Activated CD8-positive, alpha-beta memory T cell treated with anti-CD3 and anti-CD28 coated beads, Interleukin-2, amount 50 U/mL, for 4 hours (primary cell): ENCODE measurements around the gene PHGDH.

ENCODE experiments used
- DNase-seq: peaks from one replicate; pipeline ENCODE4 v3.0.0-alpha.2; 2020

PHGDH gene

DNA sequence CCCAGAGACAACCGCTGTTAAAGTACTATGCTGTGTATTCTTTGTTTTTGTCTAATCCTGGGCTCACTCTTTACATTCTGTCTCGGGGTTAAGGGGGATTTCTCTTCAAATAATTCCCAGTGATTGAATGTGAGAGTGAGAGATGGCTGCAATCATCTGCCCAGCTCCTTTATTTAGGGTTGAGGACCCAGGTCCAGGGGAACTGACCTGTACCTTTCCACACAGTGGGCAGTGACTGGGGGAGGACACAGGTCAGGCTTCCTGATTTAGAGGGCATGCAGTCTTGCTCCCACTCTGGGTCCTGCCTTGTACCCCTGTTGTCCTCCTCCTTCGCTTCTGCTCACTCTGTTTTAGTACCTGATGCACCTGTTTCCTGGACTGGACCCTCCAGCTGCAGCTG lies 22.0 kb downstream of the PHGDH start:
- DNase-seq, result no peak

DNA sequence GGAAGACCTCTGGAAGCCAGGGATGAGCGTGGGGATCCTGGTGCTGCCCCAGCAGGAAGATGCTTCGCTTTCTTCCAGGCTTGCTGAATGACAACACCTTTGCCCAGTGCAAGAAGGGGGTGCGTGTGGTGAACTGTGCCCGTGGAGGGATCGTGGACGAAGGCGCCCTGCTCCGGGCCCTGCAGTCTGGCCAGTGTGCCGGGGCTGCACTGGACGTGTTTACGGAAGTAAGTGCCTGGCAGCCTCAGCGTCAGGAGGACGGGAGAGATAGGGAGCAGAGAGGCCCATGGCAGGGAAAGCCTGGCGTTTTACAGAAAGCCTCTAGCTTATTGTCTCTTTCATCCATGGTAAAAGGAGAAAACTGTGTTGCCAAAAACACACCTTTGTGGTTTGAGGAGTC lies 23.5 kb downstream of the PHGDH start:
- no peak for DNase-seq

DNA sequence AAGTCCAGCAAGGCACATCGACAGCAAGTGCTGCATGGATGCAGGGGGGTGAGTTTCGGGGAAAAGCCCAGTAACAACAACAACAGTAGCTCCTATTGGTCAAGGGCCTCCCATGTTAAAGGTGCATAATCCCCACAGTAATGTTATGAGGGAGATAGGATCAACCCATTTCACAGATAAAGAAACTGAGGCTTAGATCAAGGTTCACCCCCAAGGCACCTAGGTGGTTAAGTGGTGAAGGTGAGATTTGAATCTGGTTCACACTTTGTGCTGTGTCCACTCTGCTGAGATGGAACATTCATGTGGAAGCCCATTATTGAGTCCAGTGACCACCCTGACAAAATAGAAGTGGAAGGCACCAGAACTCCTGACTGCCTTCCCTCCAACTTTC lies 24.9 kb downstream of the PHGDH start:
- no peak for DNase-seq

DNA sequence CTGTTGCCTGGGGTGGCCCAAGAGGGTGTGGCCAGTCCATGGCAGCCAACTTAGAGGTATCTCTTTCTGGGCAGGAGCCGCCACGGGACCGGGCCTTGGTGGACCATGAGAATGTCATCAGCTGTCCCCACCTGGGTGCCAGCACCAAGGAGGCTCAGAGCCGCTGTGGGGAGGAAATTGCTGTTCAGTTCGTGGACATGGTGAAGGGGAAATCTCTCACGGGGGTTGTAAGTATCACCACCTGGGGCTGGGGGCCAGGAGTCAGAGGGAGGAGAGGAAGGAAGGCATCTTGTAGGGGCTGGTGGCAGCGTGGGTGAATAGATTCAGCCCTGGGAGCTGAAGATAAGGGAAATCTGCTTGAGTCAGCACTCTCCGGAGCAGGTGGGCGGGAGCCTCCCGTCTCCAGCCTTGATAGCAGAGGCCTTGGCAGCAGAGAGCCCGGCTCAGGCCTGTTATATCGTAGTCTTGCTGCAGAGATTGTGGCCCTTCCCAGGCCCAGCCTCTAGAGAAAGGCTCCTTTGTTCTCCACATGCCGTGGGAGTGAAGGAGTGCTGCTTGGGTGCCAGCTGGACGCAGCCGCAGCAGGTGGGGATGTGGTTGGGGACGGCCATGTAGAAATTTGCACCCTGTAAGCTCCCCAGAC lies 25.4 kb downstream of the PHGDH start:
- DNase-seq, result no peak

DNA sequence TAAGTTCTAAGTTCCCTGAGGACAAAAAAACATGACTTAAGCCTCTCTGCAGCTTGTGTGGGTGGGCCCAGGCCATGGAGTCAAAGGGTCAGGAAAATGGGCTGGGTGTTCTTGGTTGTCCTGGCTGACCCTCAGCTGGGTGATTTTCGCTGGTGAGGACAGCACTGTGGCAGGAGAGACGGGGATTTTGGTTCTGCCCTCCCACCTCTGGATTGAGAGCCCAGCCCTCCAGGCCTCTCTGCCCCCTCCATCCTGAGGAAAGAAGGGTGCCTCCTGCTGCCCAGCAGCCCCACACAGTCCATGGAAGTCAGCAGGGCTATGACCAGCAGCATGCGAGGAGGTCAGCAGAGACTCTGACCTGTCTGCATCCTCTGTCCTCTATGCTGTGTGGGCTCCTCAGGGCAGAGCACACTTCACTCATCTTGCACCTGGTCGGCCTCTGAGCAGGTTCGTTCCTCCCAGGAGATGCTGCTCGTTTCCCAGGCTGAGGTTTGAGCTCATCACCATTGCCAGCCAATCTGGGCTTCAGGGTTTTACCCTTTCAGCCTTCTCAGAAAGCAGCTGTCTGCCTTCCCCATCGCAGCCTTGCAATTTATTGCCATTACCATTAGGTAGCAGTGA lies 26.5 kb downstream of the PHGDH start:
- DNase-seq, result no peak

DNA sequence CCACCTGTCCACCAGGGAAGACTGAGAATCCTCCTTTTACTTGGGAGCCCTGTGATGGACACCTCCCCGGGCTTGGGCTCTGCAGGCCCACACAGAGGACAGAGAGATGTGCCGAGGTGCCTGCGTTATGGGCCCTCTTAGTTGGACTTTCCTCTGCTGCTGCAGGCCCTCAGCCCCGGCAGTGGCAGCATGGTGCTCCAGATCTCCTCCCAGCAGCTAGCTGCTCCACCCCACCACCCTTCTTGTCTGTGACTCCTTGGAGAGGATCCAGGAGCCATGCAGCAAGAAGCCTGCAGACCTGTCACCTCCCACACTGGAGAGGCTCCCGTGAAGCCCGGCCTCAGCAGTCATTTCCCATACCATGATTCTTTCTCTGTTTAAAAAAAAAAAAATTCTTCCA lies 27.4 kb downstream of the PHGDH start:
- DNase-seq, result no peak

DNA sequence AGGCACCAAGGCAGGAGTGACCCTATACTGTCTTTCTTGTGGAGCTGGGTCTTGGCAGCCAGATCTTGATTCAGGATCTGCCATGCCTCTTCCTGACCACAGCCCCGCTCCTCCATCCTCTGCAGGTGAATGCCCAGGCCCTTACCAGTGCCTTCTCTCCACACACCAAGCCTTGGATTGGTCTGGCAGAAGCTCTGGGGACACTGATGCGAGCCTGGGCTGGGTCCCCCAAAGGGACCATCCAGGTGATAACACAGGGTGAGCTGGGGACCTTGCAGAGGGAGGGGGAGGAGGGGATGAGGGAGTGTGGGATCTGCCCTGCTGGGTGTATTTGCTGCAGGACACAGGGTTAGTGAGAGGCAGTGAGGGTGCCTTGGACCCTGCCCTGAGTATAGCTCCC lies 28.5 kb downstream of the PHGDH start:
- DNase-seq, result no peak

DNA sequence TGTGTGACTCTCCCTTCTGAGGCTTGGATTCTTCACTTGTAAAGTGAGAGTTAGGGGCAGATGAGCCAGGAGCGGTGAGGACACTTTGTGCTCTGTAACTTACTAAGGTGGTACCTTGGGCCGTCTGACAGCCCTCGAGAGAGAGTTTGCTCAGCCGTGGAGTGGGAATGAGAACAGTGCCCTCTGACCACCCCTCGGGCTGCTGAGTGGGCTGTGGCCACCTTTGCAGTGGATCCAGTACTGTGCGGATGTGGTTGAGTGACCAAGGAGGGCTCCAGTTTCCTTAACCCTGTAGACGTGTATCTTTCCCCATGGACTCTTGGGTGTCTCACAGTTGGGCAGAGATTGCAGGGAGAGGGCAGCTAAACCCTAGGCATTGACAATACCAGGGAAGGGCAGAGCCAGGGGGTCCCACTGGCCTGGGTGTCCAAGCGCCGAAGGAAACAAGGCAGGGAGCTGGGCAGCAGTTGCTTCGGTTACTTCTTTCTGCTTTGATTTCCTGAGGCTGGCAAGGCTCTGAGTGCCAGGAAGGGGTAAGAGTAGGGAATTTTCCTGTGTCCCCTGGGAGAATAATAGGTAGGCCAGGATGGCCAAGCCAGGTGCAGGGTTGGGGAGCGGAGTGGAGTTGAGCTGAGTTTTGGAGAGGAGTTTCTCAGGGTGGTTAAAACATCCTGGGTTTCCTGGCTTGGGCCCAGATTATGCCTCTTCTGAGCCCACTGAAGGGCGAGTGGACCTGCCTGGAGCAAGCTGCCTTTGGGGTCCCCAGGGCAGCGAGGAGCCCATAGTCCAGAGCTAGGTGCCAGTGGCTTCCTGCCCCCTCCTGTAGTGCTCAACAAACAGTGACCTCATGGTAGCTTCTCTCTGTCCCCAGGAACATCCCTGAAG lies 29.4 kb downstream of the PHGDH start:
- DNase-seq, result no peak

DNA sequence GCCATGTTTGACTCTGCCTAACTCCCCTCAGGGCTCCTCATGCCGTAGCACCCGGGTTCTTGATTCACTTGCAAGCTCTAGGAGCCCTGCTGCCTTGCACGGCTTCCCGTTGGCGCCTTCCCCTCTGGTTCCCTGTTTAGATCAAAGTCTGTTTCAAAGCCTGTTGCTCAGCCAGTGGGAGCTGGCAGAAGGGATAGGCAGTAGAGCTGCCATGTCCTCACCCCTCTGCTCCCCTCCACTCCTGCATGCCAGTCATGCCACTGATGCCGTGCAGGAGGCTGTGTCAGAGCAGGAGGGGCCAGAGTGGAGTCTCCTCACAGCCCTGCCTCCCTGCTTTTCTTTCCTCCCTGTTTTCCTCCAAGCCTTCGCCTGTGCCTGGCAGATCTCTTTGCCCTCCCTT lies 30.5 kb downstream of the PHGDH start:
- DNase-seq, result no peak

DNA sequence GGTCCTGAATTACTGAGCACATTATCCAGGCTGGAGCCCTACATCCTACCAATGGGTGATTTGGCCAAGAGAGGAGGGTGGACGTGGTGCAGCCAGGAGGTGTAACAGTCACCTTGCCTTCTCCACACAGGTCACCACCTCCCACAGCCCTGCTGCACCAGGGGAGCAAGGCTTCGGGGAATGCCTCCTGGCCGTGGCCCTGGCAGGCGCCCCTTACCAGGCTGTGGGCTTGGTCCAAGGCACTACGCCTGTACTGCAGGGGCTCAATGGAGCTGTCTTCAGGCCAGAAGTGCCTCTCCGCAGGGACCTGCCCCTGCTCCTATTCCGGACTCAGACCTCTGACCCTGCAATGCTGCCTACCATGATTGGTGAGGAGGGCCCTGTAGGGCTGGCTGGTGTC lies 30.9 kb downstream of the PHGDH start:
- no peak for DNase-seq

DNA sequence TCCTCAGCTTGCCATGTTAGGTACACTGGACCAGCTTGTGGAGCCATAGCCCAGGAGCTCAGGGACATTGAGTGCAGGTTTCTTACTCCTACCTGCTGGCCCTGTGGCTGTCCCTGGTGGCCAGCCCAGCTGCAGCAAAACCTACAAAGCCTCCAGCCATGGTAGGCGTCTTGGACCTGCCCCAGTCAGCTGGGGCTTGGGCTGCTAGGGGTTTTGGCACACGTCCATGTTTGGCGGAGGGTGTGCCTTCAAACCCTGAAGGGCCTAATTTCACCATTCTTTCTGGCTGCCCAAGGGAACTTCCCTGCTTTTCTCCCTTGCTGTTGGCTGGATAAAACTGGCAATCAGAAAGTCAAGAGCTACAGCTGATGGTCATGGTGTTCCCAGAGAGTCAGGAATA lies 31.6 kb downstream of the PHGDH start:
- DNase-seq, result no peak

DNA sequence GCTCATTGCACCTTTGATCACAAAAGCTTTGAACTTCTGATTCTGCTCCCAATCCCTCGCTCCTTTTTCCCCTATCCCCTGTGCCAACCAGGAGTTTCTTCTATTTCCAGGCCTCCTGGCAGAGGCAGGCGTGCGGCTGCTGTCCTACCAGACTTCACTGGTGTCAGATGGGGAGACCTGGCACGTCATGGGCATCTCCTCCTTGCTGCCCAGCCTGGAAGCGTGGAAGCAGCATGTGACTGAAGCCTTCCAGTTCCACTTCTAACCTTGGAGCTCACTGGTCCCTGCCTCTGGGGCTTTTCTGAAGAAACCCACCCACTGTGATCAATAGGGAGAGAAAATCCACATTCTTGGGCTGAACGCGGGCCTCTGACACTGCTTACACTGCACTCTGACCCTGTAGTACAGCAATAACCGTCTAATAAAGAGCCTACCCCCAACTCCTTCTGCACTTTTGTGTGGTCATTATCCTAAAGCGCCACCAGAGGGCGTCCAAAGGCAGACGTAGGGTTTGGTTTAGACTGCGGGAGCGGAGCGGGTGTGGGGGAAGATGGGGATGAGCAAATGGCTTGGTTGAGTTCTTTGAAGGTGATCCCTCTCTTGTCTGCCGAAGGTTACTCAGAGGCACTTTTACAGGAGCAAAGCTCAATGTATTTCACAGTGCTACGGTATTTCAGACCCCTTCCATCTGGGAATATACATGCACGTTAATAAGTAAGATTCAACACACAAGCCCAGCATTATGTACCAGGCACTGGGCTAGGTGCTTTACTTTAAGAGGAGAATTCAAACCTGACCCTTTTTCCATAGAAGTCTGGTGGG lies 32.3 kb downstream of the PHGDH start:
- DNase-seq, result peak; percentile 54

DNA sequence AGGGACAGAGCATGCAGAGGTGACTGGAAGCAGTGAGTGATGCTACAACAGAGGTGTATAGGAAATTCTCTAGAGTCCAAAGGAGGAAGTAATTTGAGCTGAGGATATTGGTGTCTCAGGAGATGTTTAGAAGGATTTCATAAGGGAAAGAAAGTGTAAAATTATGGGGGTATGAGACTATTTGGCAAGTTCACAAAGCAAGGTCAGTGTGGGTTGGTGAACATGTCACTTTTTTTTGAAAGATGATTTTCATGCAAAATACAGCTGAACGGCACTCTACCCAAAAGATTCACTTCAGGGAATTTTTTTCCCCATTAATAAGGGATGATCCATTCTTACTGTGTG lies 32.8 kb downstream of the PHGDH start:
- DNase-seq, result no peak

DNA sequence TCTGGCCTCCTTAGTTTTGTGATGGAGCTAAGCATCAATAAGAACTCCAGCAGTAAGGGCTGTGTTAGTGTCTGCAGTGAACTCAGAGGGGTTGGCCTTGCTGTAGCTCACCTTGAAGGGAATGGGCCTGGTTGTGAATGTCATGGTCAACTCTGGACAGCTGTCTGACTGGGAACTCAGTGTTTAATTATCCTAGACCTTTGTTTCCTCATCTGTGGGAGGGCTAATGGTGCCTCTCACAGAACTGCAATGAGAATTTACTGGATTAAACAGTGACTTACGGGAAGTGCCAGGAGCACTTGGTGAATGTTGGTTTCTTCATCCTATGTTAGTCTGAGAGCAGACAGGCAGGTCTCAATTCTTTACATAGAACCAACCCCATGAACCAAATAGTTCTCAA lies 33.3 kb downstream of the PHGDH start:
- DNase-seq, result no peak

DNA sequence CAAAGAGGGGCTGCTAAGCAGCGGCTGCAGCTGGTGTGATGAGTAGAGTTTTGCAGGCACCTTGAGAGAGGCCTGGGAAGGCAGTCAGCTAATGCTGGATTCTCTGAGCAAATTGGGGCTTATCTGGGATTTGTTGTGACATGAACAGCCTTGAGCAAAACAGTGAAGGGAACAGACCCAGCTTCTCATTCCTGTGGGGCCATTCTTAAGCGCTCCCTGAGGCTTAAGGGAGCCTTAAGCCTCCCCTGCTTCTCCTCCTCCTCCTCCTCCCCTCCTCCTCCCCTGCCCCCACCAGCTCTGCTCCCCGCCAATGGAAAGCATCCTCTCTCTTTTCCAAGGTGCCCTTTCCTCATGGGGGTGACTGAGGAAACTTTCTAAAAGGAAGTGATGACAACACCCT lies 35.7 kb downstream of the PHGDH start:
- DNase-seq, result no peak

DNA sequence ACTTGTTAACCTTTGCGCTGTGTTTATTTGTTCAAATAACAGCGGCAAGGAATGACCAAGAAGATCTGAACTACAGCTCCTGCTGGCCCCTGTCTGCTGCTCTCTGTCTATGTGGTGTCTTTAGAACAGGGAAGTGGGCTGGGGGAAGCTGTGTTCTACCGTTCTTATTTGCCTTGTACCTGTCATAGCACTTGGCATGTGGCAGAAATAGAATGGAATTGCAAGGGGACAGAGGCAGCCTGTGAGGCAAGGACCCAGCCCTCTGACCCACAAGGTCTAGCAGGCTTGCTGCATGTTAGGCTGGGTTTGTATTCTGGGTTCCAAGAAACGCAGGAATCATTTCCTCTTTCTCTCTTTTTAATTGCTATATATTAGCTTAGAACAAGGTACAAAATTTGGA lies 36.3 kb downstream of the PHGDH start:
- no peak for DNase-seq

DNA sequence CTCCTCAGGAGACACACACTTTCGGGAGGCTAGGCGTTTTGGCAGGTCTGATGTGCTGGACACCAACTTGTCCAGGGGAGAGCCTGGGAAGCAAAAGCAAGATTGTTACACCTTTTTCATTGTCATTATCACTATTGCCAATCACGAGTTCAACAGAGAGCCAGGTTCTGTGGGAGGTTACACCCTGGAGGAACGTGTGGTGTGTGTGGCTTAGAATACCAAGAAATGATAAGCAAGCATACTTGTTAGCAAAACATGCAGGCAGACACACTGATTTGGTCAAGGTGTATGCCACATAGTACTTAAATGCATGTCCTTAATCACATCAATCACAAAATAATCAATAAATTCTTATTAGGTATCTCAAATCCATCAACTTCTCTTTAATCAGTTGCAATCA lies 40.9 kb downstream of the PHGDH start:
- no peak for DNase-seq

DNA sequence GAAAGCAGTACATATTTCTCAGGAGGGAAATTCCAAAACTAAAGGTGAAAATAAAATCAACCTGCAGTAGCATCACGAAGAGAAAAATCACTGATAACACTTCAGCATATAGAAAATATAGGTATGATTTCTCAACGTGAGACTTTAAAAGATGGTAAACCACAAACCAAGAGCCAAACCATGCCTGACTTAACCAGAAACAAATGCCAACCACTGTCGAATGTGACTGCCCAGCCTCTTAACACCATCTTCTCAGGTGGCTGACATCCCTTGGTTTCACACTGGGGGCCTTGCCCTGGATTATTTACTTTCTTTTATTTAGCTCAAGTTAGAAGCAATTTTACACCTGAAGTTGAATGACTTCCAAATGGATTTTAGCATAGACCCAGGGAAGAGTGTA lies 46.9 kb downstream of the PHGDH start:
- DNase-seq, result no peak

DNA sequence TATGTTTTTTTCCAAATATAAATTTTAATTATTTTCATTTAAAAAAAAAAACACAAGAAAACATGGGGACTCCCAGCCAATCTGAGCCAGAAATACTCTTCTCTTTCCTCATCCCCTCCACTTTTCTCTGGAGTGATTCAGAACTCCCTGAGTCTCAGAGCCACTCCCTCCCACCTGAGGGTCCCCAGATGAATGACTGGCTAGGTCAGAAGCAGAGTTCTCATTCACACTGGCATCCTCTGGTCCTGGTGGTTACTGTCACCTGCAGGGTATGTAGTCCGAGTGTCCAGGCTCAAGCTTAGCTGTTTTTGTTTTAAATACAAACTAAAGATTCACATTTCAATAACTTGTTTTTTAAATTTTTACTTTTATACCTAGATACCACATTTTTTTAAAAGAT lies 50.7 kb downstream of the PHGDH start:
- DNase-seq, result no peak

DNA sequence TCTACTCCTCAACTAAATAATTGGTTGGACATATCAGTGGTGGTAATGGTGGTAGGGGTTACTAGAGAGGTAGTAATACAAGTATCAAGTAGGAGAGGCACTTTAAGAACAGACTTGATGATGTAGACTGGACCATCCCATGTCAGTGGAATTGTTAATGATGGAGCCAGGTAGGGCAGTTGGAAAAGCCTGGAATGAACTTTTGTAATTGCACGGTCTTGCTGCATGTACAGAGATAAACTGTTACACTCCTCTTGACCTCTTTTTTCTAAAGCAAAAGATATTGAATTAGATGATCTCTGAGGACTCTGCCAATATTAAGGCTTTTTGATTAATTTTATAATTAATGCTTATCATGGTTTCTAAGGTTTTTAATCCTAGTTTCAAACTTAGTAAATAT lies 51.2 kb downstream of the PHGDH start:
- no peak for DNase-seq

DNA sequence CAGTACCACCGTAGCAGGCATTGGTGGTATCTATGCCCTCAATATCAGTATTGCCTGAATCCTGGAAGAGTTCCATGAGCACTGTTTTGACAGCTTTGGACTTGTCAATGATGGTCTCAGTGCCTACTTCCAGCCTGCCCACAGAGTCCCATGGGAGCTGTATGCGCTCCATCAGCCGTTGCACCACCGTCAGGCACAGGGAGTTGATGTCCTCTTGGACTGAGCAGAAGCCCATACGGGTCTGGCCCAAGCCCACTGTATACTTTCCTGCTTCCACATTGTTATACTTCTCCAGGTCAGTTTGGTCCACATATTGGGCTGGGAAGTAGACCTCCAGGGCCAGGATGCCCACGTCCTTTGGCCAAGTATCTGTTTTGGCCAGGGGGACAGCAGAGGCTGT lies 52.5 kb downstream of the PHGDH start:
- DNase-seq, result no peak

DNA sequence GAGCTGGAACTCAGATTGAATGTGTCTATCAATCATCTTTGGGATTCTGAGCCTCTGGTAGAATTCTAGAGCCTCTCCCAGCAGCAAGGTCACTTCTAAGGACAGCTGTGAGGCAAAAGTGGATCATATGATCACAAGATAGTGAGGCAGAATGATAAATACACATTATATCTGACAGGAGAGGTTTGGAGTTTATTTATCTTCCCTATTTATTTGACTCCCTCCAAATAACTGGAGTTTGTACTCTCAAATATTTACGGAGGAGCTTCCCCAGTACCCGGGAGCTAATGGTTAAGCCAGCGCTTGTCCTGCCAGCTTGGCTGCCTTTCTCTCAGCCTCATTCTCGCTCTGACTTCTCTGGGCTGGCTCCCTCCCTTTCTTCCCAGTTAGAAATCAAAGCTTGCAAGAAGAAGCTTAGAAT lies 54.6 kb downstream of the PHGDH start:
- DNase-seq, result no peak

DNA sequence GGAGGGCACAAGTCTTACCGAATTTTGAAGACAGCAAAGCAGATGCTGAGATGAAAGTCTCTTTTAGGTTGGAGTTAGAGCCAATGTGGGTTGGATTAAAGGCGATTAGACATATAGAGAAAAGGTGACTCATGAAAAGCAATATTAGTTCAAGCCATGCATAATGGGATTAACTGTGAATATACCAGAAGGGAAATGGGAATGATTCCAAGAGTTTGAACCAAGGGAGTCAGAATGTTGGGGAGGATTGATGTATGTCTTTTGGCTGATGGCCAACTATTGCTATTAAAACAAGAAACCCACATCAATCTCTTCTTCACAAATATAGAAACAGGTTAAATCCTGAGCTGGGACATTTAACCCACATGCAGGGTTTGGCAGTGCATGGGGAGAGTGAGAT lies 55.8 kb downstream of the PHGDH start:
- DNase-seq, result no peak

DNA sequence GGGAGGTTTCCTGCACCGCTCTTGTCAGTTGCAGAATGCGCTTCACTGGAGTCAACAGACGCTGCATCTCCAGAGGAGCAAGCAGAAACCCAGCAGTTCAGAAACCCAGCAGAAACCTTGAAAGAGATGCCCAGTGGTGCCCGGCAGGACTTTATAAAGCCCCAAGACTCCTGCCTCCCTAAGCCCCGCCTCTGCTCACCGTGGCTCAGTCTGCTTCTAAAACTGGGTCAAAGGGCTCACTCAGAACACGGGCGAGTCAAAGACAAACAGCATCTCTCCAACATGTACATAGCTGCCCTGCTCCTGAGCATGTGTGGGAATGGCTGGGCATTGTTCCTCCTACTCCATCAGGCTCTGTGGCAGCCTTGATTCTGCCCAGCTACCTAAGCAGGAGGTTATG lies 57.0 kb downstream of the PHGDH start, which contains the start of gene HMGCS2:
HMGCS2 (minus strand) TSS at position 128 of the 400 bp plus-strand sequence; CDS start at position 67, 61 bp downstream.
- DNase-seq, result no peak
